ENCODE results near the gene PLPPR3.

Gene PLPPR3

GRCh38 chr19:810883-811489, 10.8 kb downstream of the PLPPR3 start:
- DNase-seq (ENCODE audit: low read depth): no peak
- H3K4me3 ChIP-seq (ENCODE audit: low read length): no peak overlapping the region
- no peak for TF ChIP-seq CTCF (conservative IDR thresholded peaks at IDR 0.05; ENCODE audit: low read depth, low read length)

- no peak for TF ChIP-seq CTCF (conservative IDR thresholded peaks at IDR 0.05; ENCODE audit: low read depth, low read length)
- H3K4me3 ChIP-seq (ENCODE audit: low read length): no peak overlapping the region
- no peak for DNase-seq (ENCODE audit: low read depth)
Observed at GRCh38 chr19:810077-810855, 11.5 kb downstream of the PLPPR3 start.

GRCh38 chr19:808423-808775, 13.4 kb downstream of the PLPPR3 start:
- no peak for TF ChIP-seq CTCF (conservative IDR thresholded peaks at IDR 0.05; ENCODE audit: low read depth, low read length)
- no peak for DNase-seq (ENCODE audit: low read depth)
- H3K4me3 ChIP-seq (ENCODE audit: low read length): no peak overlapping the region

- no peak for DNase-seq (ENCODE audit: low read depth)
- H3K4me3 ChIP-seq (ENCODE audit: low read length): no peak overlapping the region
- TF ChIP-seq CTCF (conservative IDR thresholded peaks at IDR 0.05; ENCODE audit: low read depth, low read length): no peak
Observed at GRCh38 chr19:807627-808422, 13.9 kb downstream of the PLPPR3 start.

GRCh38 chr19:806815-807421, 14.8 kb downstream of the PLPPR3 start:
- TF ChIP-seq CTCF (conservative IDR thresholded peaks at IDR 0.05; ENCODE audit: low read depth, low read length): no peak
- no peak overlapping the region for H3K4me3 ChIP-seq (ENCODE audit: low read length)
- DNase-seq (ENCODE audit: low read depth): no peak

GRCh38 chr19:805600-806550, 15.9 kb downstream of the PLPPR3 start:
- DNase-seq (ENCODE audit: low read depth): no peak
- no peak overlapping the region for H3K4me3 ChIP-seq (ENCODE audit: low read length)
- no peak for TF ChIP-seq CTCF (conservative IDR thresholded peaks at IDR 0.05; ENCODE audit: low read depth, low read length)
